ENCODE results near the gene PLA2G4A. TPM values are rescaled to one million over a fixed set of nuclear protein-coding genes. Genes with fewer than 3 reads are reported as not detected.

The PLA2G4A gene
- total RNA-seq, 4 donors from 2014 or later: 2.0 to 8.3 (median 6.1) TPM

DNA sequence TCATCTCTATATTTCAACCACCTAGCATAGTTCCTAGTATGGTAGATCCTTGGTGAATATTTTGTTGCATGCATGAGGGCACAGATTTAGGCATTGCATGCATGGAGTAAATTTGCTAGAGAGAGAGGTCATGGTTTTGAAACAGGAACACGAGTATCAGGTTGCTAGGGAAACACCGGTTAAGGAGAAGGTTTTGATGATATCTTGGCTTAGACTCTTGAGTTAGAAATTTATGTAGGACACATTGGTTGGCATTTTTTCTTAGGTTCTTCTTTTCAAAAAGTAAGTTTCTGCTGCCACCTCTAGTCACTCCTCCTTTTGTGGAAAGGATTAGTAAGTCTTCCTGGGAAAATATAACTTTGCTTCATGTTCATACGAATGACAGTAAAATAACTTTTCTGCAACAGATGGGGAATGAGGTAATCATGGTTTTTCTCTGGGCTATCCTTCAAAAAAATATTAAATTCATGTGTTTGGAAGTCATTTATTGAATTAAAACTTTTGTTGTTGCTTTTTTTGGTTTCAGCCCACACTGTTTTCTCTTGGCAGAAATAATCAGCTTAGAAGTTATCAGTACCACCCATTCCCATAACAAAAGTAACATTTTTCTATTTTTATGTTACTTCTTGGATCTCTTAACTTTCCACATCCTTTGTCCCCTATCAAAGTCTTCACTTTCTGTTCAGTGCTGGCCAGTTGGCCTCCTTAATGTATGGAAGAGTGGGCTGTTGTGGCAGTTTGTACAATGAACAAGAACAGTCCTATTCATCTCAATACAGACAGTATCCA lies 97.3 kb downstream of the PLA2G4A start:
- DNase-seq: no peak
- peaks cover 0 to 13% (median 5%) of the 10 kb centered on the region in 4 donors for H3K4me1 ChIP-seq
- no peaks in the 10 kb centered on the region for H3K36me3 ChIP-seq
- intact Hi-C loops (cut with DNase I; ENCODE audit: low total_unique reads): no loop called here
- H3K27ac ChIP-seq: no peak overlapping the region
- H3K9me3 ChIP-seq: no peaks in the 10 kb centered on the region
- TF ChIP-seq EP300 (IDR thresholded peaks at IDR 0.05; ENCODE audit: low read depth) (no peak), POLR2AphosphoS5 (IDR thresholded peaks at IDR 0.05) (no peak), POLR2A (IDR thresholded peaks at IDR 0.05) (no peak)
- TF ChIP-seq, protein P1, sequence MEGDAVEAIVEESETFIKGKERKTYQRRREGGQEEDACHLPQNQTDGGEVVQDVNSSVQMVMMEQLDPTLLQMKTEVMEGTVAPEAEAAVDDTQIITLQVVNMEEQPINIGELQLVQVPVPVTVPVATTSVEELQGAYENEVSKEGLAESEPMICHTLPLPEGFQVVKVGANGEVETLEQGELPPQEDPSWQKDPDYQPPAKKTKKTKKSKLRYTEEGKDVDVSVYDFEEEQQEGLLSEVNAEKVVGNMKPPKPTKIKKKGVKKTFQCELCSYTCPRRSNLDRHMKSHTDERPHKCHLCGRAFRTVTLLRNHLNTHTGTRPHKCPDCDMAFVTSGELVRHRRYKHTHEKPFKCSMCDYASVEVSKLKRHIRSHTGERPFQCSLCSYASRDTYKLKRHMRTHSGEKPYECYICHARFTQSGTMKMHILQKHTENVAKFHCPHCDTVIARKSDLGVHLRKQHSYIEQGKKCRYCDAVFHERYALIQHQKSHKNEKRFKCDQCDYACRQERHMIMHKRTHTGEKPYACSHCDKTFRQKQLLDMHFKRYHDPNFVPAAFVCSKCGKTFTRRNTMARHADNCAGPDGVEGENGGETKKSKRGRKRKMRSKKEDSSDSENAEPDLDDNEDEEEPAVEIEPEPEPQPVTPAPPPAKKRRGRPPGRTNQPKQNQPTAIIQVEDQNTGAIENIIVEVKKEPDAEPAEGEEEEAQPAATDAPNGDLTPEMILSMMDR (IDR thresholded peaks at IDR 0.05): no peak
- H3K4me3 ChIP-seq: no peak overlapping the region
- in situ Hi-C loops (cut with MboI; ENCODE audit: low pct_ligation_motif_present in 1 of 4, low pct_unique_long_range_greater_than_20kb in 1 of 4, low sequenced_read_pairs in 3 of 4): no loop called here
- no peaks in the 10 kb centered on the region for H3K27me3 ChIP-seq
- 49 to 59% methylated on average over 3 of the region's 3 CpGs for WGBS, 2 donors (ENCODE audit: low coverage in 1 of 2)

DNA sequence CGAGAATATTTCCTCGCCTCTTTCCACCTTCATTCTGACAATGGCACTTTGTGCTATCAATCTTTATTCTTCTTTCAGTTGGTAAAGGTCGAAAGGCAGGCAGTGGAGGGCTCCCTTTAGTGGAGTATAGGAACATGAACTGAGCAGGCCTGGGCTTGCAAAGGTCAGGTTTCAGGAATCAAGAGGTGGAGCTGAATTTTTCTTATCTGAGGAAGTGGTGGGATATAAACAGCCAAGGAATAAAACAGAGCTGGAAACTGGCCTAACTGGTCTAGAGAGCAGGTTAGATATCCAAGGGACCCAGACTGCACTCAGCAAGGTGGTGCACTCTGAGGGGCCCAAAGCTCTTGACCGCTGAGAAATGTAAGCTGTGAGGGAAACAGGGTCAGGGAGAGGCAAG lies 99.1 kb downstream of the PLA2G4A start:
- intact Hi-C loops (cut with DNase I; ENCODE audit: low total_unique reads): no loop called here
- H3K27ac ChIP-seq: no peak overlapping the region
- no peak for TF ChIP-seq EP300 (IDR thresholded peaks at IDR 0.05; ENCODE audit: low read depth)
- no peak for TF ChIP-seq POLR2A (IDR thresholded peaks at IDR 0.05)
- TF ChIP-seq, protein P1 (IDR thresholded peaks at IDR 0.05): no peak
- TF ChIP-seq POLR2AphosphoS5 (IDR thresholded peaks at IDR 0.05): no peak
- H3K4me3 ChIP-seq: no peak overlapping the region
- no peaks in the 10 kb centered on the region for H3K27me3 ChIP-seq
- H3K4me1 ChIP-seq: peaks cover 0 to 13% (median 5%) of the 10 kb centered on the region in 4 donors
- H3K9me3 ChIP-seq: no peaks in the 10 kb centered on the region
- no peaks in the 10 kb centered on the region for H3K36me3 ChIP-seq
- in situ Hi-C loops (cut with MboI; ENCODE audit: low pct_ligation_motif_present in 1 of 4, low pct_unique_long_range_greater_than_20kb in 1 of 4, low sequenced_read_pairs in 3 of 4): no loop called here
- DNase-seq: no peak
- whole genome bisulfite sequencing, 2 donors (ENCODE audit: low coverage in 1 of 2): 66 to 73% methylated on average over 4 of the region's 4 CpGs

DNA sequence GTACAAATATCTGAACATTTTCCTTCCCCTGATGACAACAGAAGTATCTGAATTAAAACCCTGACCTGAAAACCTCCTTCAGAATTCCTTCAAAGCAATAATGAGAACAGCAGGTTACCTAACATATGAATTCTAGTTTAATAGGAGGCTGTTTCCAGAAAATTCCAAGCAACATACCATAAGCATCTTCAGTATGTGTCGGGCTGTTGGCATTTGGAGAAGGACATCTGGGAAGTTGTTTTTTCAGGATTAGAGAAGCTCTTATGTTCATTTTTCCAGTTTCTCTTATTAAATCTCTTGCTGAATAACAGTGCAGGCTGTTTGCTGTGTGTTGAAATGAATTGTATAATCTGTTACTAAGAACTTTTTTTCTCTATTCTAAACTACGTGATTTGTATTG lies 101.5 kb downstream of the PLA2G4A start:
- H3K36me3 ChIP-seq: no peaks in the 10 kb centered on the region
- H3K9me3 ChIP-seq: no peaks in the 10 kb centered on the region
- no peak overlapping the region for H3K27ac ChIP-seq
- 80 to 92% methylated on average over 2 of the region's 2 CpGs for whole genome bisulfite sequencing, 2 donors (ENCODE audit: low coverage in 1 of 2)
- no peak for DNase-seq
- H3K4me3 ChIP-seq: no peak overlapping the region
- no peaks in the 10 kb centered on the region for H3K27me3 ChIP-seq
- intact Hi-C loops (cut with DNase I; ENCODE audit: low total_unique reads): no loop called here
- TF ChIP-seq POLR2A (IDR thresholded peaks at IDR 0.05) (no peak), EP300 (IDR thresholded peaks at IDR 0.05; ENCODE audit: low read depth) (no peak), POLR2AphosphoS5 (IDR thresholded peaks at IDR 0.05) (no peak)
- TF ChIP-seq, protein P1 (IDR thresholded peaks at IDR 0.05): no peak
- peaks cover 0 to 8% (median 4%) of the 10 kb centered on the region in 4 donors for H3K4me1 ChIP-seq
- in situ Hi-C loops (cut with MboI; ENCODE audit: low pct_ligation_motif_present in 1 of 4, low pct_unique_long_range_greater_than_20kb in 1 of 4, low sequenced_read_pairs in 3 of 4): no loop called here

DNA sequence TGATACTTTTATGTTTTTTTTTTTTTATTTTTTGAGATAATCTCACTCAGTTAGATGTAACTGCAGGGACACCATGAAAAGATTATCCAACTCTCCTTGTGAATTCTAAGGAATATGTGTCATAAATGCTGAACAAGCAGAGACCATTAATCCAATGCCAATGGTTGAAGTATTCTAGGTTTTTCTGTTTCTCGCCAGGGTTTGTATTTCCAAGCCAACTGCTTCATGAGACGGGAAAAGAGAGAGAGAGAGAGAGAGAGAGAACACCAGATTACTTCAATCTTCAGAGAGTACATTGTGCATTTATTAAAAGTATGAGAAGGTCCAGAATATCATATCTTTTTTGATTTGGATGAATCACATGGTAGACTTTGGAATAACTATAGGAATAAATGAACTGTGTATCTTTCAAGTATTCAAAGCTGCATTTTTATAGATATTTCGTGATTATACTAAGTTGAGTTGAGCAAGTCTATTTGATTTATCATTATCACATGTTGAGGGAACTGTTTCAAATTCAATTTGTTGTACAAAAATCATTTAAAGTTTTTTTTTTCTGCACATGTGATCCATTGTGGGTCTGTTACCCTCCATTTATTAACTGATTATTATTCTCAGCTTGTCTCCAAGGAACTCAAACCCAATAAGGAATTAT lies 108.4 kb downstream of the PLA2G4A start:
- Histone ChIP-seq H3K9me3 (no peaks in the 10 kb centered on the region), H3K27ac (no peak overlapping the region), H3K27me3 (no peaks in the 10 kb centered on the region), H3K4me1 (no peaks in the 10 kb centered on the region), H3K4me3 (no peak overlapping the region), H3K36me3 (no peaks in the 10 kb centered on the region)
- in situ Hi-C loops (cut with MboI; ENCODE audit: low pct_ligation_motif_present in 1 of 4, low pct_unique_long_range_greater_than_20kb in 1 of 4, low sequenced_read_pairs in 3 of 4): no loop called here
- whole genome bisulfite sequencing, 2 donors (ENCODE audit: low coverage in 1 of 2): 70 to 76% methylated on average over 3 of the region's 3 CpGs
- TF ChIP-seq POLR2A (IDR thresholded peaks at IDR 0.05) (no peak), POLR2AphosphoS5 (IDR thresholded peaks at IDR 0.05) (no peak), EP300 (IDR thresholded peaks at IDR 0.05; ENCODE audit: low read depth) (no peak)
- TF ChIP-seq, protein P1 (IDR thresholded peaks at IDR 0.05): no peak
- intact Hi-C loops (cut with DNase I; ENCODE audit: low total_unique reads): no loop called here
- no peak for DNase-seq

Measured in transverse colon (tissue), 4 donors.